ENCODE data around the gene MORN3.
"Not testable (repeated sequence)": the region's sequence is repeated elsewhere in the genome, so short reads cannot be mapped to it uniquely, and the experiment has no call there.

The MORN3 gene

DNA sequence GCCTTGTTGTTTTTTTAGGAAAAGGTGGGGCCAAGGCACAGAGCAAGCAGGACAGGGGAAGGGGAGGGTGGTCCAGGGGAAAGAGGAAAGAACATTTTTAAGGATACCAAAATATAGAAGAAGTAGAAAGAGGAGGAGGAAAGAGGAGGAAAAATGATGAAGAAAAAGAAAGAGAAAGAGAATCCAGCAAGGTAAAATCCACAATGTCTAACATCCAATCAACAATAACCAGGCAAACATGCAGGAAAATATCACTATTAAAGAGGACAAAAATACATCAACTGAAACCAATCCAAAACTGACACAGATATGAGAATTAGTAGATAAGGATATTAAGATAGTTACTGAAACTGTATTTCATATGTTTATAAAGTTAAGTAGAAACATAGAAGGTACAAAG is 36.1 kb upstream of the MORN3 start:
- DNase-seq (ENCODE audit: low read depth in 2 of 2): no peak
- TF ChIP-seq, protein P1, sequence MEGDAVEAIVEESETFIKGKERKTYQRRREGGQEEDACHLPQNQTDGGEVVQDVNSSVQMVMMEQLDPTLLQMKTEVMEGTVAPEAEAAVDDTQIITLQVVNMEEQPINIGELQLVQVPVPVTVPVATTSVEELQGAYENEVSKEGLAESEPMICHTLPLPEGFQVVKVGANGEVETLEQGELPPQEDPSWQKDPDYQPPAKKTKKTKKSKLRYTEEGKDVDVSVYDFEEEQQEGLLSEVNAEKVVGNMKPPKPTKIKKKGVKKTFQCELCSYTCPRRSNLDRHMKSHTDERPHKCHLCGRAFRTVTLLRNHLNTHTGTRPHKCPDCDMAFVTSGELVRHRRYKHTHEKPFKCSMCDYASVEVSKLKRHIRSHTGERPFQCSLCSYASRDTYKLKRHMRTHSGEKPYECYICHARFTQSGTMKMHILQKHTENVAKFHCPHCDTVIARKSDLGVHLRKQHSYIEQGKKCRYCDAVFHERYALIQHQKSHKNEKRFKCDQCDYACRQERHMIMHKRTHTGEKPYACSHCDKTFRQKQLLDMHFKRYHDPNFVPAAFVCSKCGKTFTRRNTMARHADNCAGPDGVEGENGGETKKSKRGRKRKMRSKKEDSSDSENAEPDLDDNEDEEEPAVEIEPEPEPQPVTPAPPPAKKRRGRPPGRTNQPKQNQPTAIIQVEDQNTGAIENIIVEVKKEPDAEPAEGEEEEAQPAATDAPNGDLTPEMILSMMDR (IDR thresholded peaks at IDR 0.05; ENCODE audit: low read depth, low read length): no peak

DNA sequence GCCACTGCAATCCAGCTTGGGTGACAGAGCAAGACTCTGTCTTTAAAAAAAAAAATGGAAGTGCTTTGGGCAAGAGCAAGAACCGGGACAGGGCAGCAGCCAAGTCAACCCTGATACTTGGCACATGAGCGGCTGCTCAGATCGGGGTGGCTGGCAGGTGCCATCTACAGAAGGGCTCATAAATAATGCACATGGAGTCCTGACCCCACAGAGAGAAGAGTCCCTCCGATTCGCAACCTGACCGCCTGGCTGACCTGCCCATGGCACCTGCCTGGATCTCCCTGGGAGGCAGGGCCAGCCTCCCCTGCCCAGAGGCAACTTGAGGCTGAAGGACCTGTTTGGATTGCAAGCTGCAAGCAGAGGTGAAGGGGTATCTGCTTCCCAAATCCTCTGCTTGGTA is 33.5 kb upstream of the MORN3 start:
- TF ChIP-seq, protein P1 (IDR thresholded peaks at IDR 0.05; ENCODE audit: low read depth, low read length): no peak

More for the DNA sequence above, 36.1 kb upstream of the MORN3 start:
- no peak overlapping the region for H3K4me3 ChIP-seq (replicated peaks in 1 of 2; ENCODE audit: low read depth in 2 of 2, low read length in 2 of 2)

DNA sequence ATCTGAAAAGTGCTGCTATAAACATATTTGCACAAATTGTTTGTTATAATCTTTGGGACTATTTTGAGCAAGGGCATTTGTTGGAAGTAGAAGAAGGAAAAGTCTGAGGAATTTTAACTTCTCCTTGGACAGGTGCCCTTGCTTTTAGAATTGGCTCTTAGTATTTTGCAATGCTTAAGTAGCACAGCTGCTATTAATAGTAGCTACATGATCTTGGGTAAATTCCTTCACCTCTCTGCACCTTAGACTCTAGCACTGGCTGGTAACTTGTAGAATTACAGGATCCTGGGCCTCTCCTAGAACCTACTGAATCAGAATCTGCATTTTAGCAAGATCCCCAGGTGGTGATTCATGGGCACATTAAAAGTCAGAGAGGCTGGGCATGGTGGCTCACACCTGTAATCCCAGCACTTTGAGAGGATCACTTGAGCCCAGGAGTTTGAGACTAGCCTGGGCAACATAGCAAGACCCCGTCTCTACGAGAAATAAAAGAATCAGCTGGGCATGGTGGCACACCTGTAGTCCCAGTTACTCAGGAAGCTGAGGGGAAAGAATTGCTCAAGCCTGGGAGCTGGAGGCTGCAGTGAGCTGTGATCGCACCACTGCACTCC is 32.3 kb upstream of the MORN3 start:
- TF ChIP-seq, protein P1 (IDR thresholded peaks at IDR 0.05; ENCODE audit: low read depth, low read length): no peak
- H3K4me3 ChIP-seq (replicated peaks in 1 of 2; ENCODE audit: low read depth in 2 of 2, low read length in 2 of 2): no peak overlapping the region
- peak in 1 of 2 donors; percentile 18 for DNase-seq (ENCODE audit: low read depth in 2 of 2)

More for the DNA sequence above, 33.5 kb upstream of the MORN3 start:
- DNase-seq (ENCODE audit: low read depth in 2 of 2): no peak
- H3K4me3 ChIP-seq (replicated peaks in 1 of 2; ENCODE audit: low read depth in 2 of 2, low read length in 2 of 2): no peak overlapping the region

DNA sequence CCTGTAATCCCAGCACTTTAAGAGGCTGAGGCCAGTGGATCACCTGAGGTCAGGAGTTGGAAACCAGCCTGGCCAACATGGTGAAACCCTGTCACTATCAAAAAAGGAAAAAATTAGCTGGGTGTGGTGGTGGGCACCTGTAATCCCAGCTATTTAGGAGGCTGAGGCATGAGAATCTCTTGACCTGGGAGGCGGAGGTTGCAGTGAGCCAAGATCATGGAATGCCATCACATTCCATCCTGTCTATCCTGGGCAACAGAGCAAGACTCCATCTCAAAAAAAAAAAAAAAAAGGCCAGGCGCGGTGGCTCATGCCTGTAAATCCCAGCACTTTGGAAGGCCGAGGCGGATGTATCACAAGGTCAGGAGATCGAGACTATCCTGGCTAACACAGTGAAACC is 28.4 kb upstream of the MORN3 start:
- H3K4me3 ChIP-seq (replicated peaks in 1 of 2; ENCODE audit: low read depth in 2 of 2, low read length in 2 of 2); DNase-seq (ENCODE audit: low read depth in 2 of 2): not testable (repeated sequence)

DNA sequence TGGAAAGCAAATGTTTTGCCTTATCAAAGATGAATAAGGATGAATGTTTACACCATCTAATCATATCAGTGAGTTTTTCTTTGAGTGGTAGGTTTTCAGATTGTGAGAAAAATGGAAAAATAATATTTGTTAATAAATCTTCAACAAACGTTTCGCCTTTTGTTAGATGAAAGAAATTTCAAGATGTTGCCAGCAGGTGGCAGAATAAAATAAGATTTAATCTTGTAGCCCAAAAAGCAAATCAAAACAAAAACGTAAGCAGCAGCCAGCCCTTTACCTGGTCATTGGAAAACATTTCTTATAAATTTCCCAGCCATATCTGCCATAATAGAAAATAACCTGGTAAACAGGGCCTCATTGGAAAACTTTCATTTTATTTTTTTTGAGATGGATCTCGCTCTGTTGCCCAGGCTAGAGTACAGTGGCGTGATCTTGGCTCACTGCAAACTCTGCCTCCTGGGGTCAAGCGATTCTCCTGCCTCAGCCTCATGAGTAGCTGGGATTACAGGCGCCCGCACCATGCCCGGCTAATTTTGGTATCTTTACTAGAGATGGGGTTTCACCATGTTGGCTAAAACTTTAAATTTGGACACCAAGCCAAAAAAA is 27.7 kb upstream of the MORN3 start:
- DNase-seq (ENCODE audit: low read depth in 2 of 2): peak; percentile 69 to 78
- H3K4me3 ChIP-seq (replicated peaks in 1 of 2; ENCODE audit: low read depth in 2 of 2, low read length in 2 of 2): no peak overlapping the region

DNA sequence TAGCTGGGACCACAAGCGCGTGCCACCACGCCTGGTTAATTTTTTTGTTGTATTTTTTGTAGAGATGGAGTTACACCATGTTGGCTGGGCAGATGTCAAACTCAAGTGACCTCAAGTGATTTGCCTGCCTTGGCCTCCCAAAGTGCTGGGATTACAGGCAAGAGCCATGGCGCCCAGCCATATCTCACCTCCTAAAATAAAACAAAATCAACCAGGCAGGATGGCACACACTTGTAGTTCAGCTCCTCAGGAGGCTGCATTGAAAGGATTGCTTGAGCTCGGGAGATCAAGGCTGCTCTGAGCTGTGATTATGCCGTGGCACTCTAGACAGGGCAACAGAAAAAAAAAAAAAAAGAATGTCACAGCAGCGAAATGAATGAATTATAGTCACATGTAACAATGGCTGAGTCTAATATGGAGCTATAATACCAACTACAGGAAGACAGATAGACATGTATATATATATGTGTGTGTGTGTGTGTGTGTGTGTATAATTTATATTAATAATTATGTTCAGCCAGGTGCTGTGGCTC is 23.8 kb upstream of the MORN3 start:
- no peak for DNase-seq (ENCODE audit: low read depth in 2 of 2)
- TF ChIP-seq, protein P1 (IDR thresholded peaks at IDR 0.05; ENCODE audit: low read depth, low read length): no peak
- no peak overlapping the region for H3K4me3 ChIP-seq (replicated peaks in 1 of 2; ENCODE audit: low read depth in 2 of 2, low read length in 2 of 2)

More for the DNA sequence above, 27.7 kb upstream of the MORN3 start:
- TF ChIP-seq, protein P1 (IDR thresholded peaks at IDR 0.05; ENCODE audit: low read depth, low read length): peak; percentile 21

DNA sequence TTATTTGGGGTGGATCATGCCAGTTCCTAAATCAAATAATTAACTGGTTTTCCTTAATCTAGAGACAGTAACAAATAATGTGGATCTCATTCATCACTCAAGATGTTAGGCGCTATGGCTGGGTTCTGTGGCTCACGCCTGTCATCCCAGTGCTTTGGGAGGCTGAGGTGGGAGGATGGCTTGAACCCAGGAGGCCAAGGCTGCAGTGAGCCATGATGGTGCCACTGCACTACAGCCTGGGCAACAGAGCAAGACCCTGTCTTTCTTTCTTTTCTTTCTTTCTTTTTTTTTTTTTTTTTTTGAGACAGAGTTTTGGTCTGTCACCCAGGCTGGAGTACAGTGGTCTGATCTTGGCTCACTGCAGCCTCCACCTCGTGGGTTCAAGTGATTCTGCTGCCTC is 23.3 kb upstream of the MORN3 start:
- not testable (repeated sequence) for H3K4me3 ChIP-seq (replicated peaks in 1 of 2; ENCODE audit: low read depth in 2 of 2, low read length in 2 of 2); DNase-seq (ENCODE audit: low read depth in 2 of 2)

DNA sequence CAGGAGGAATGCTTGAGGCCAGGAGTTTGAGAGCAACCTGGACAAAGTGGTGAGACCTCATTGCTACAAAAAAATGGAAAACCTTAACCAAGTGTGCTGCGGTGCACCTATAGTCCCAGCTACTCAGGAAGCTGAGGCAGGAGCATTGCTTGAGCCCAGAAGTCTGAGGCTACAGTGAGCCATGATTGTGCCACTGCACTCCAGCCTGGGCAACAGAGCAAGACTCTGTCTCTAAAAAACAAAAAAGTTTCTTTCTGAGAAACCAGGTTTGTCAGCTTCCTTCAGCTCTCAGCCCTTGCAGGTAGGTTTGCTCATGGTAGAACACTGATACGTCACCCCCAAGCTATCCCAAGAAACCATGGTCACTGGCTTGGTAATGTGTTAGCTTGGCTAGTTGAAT is 20.0 kb upstream of the MORN3 start:
- no peak for DNase-seq (ENCODE audit: low read depth in 2 of 2)
- no peak overlapping the region for H3K4me3 ChIP-seq (replicated peaks in 1 of 2; ENCODE audit: low read depth in 2 of 2, low read length in 2 of 2)
- TF ChIP-seq, protein P1 (IDR thresholded peaks at IDR 0.05; ENCODE audit: low read depth, low read length): no peak

Data from cardiac fibroblast (primary cell).